ENCODE data around the gene NACC2. TPM values are rescaled to one million over a fixed set of nuclear protein-coding genes. Genes with fewer than 3 reads are reported as not detected.

The NACC2 gene
- total and polyA plus RNA-seq, 2 of the 8 experiments (the other 6 are each of a cell fraction or from before 2014, with no cell fraction given) = 8.3 to 14.0 TPM

- H2BK15ac ChIP-seq (ENCODE audit: low read length) = peak overlapping the region; percentile 61; the same call in 1 of the 2 replicates
- peak overlapping the region; percentile 88 for H4K91ac ChIP-seq (replicated peaks; ENCODE audit: insufficient read length, low read length)
- no peak for DNase-seq (ENCODE audit: low read depth in 1 of 2, low spot score in 2 of 2)
- no peak overlapping the region for H3K18ac ChIP-seq (ENCODE audit: extremely low read depth, low read length)
- H2AK5ac ChIP-seq (ENCODE audit: low read depth, low read length) = 0 out of 2 replicates have a peak overlapping the region, but pooled peaks have one; percentile 53
- H4K5ac ChIP-seq (ENCODE audit: insufficient read length, low read depth, low read length) = peak overlapping the region; percentile 10
- ChIA-PET POLR2A (ENCODE audit: partially characterized antibody) (interaction anchor here (1.8 to 3.3 kb wide), 3 partner anchors 9 to 115 kb away, joined by 3 to 11 read pairs (median 4); no protein-coding TSS in a partner anchor), CTCF (ENCODE audit: partially characterized antibody) (interaction anchor here (0.6 to 1.5 kb wide), 6 partner anchors 8 to 120 kb away, joined by 3 to 4 read pairs (median 3); no protein-coding TSS in a partner anchor)
- 92% methylated on average over 6 of the region's 10 CpGs; no CpG with 5 or more reads in 1 of the 2 experiments for WGBS, 2 experiments (ENCODE audit: extremely low coverage in 1 of 2, insufficient coverage in 1 of 2, insufficient read length in 1 of 2, insufficient replicate concordance in 2 of 2, low coverage in 1 of 2, low lambda C conversion rate in 2 of 2, missing lambda C conversion rate in 1 of 2)
- no peak overlapping the region for H3K23ac ChIP-seq (ENCODE audit: insufficient read length)
- no peak for FAIRE-seq
- peak overlapping the region; percentile 87; the same call in 1 of the 2 replicates for H2BK12ac ChIP-seq (ENCODE audit: low read depth, low read length)
- no peak overlapping the region for H3K4ac ChIP-seq (replicated peaks; ENCODE audit: insufficient read length, low read depth, low read length)
- H3K36me3 ChIP-seq (ENCODE audit: control insufficient read depth in 2 of 4, insufficient read depth in 4 of 4, low read length in 3 of 4) = no peaks in the 10 kb centered on the region
- H3K23me2 ChIP-seq (ENCODE audit: low read depth, low read length) = no peaks in the 10 kb centered on the region
- H2AFZ ChIP-seq (ENCODE audit: low read length) = no peak overlapping the region
- H3K4me2 ChIP-seq (ENCODE audit: insufficient read depth in 1 of 2, low read depth in 2 of 2, low read length in 2 of 2) = no peak overlapping the region
- no peak overlapping the region; the same call in 1 of the 2 replicates for H2BK20ac ChIP-seq (ENCODE audit: low read length)
- peaks cover 0 to 1% of the 10 kb centered on the region in 2 experiments for H4K20me1 ChIP-seq (replicated peaks in 1 of 2; ENCODE audit: control insufficient read depth in 1 of 2, insufficient read depth in 2 of 2, low read length in 2 of 2)
- no peak overlapping the region for H3K27ac ChIP-seq (ENCODE audit: low read depth, low read length)
- no peak overlapping the region for H2BK120ac ChIP-seq (replicated peaks; ENCODE audit: low read depth, low read length)
- H3K9ac ChIP-seq (replicated peaks in 1 of 4; ENCODE audit: extremely low read depth in 1 of 4, low read depth in 3 of 4, low read length in 3 of 4) = no peak overlapping the region
- H3K4me1 ChIP-seq (replicated peaks in 1 of 4; ENCODE audit: control insufficient read depth in 3 of 4, insufficient read depth in 4 of 4, low read length in 3 of 4) = peaks cover 0 to 38% (median 28%) of the 10 kb centered on the region in 4 experiments; a peak in 6 of 7 replicates
- no peak overlapping the region for H4K8ac ChIP-seq (ENCODE audit: extremely low read depth, insufficient read depth, low read length)
- H3K79me1 ChIP-seq (ENCODE audit: low read depth, low read length) = no peaks in the 10 kb centered on the region
- no peaks in the 10 kb centered on the region for H3K79me2 ChIP-seq (ENCODE audit: control insufficient read depth in 1 of 2, insufficient read depth in 2 of 2, low read length in 2 of 2)
- no peak overlapping the region for H3K56ac ChIP-seq (replicated peaks; ENCODE audit: insufficient read length, low read depth, low read length)
- peak overlapping the region; percentile 71; the same call in 1 of the 2 replicates for H2BK5ac ChIP-seq (ENCODE audit: low read depth, low read length)
- no peak overlapping the region for H3K14ac ChIP-seq (ENCODE audit: insufficient read length)
- no peaks in the 10 kb centered on the region for H3K27me3 ChIP-seq (replicated peaks in 1 of 4; ENCODE audit: control insufficient read depth in 3 of 4, extremely low read depth in 1 of 4, insufficient read depth in 3 of 4, low read length in 3 of 4)
- no peak overlapping the region for H3K4me3 ChIP-seq (ENCODE audit: extremely low read depth in 1 of 4, insufficient read depth in 2 of 4, low read depth in 3 of 4, low read length in 4 of 4)
- no peaks in the 10 kb centered on the region for H3K9me3 ChIP-seq (ENCODE audit: insufficient read depth in 2 of 2, low read depth in 1 of 2, low read length in 1 of 2)
- TF ChIP-seq JUN (IDR thresholded peaks at IDR 0.05; ENCODE audit: low read depth, low read length) (no peak), GABPA (IDR thresholded peaks at IDR 0.05; ENCODE audit: borderline replicate concordance, insufficient read depth, low read length) (no peak), BRCA1 (IDR thresholded peaks at IDR 0.05; ENCODE audit: low read depth, low read length) (no peak), CHD1 (IDR thresholded peaks at IDR 0.05; ENCODE audit: low read depth, low read length) (no peak), TAF7 (optimal IDR thresholded peaks at IDR 0.05; ENCODE audit: borderline replicate concordance, low read depth, low read length) (no peak), RAD21 (IDR thresholded peaks at IDR 0.05 in 1 of 2, conservative IDR thresholded peaks at IDR 0.05 in 1 of 2; ENCODE audit: low read depth in 2 of 2, low read length in 2 of 2) (no peak), GTF2F1 (IDR thresholded peaks at IDR 0.05; ENCODE audit: borderline replicate concordance, low read depth, low read length) (no peak), CEBPB (IDR thresholded peaks at IDR 0.05; ENCODE audit: low read depth, low read length) (no peak), SP4 (IDR thresholded peaks at IDR 0.05; ENCODE audit: low read length) (no peak), CBX5 (IDR thresholded peaks at IDR 0.05; ENCODE audit: low read depth, low read length) (no peak), RNF2 (IDR thresholded peaks at IDR 0.05; ENCODE audit: borderline replicate concordance, low read depth, low read length, missing control alignments, poor library complexity, severe bottlenecking) (no peak)
- TF ChIP-seq, protein P1, sequence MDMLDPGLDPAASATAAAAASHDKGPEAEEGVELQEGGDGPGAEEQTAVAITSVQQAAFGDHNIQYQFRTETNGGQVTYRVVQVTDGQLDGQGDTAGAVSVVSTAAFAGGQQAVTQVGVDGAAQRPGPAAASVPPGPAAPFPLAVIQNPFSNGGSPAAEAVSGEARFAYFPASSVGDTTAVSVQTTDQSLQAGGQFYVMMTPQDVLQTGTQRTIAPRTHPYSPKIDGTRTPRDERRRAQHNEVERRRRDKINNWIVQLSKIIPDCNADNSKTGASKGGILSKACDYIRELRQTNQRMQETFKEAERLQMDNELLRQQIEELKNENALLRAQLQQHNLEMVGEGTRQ (IDR thresholded peaks at IDR 0.05; ENCODE audit: low read length) = no peak
Observed at GRCh38 chr9:136002881-136003280, 92.2 kb downstream of the NACC2 start.
